RWPE1 (cell line): ENCODE data around the gene OLFM4.

ENCODE experiments used
- CTCF ChIA-PET: fragments of 350-600 bp; sonication (Branson Sonifier 250); formaldehyde crosslinking; extraction: SDS; loops from one replicate; lab custom pipeline; 2021; lab: Yijun Ruan, JAX
- POLR2A ChIA-PET: fragments of 400-600 bp; formaldehyde crosslinking; extraction: SDS; loops from one replicate; lab custom pipeline; 2020; ENCODE audit warnings: antibody characterized with exemption; ENCODE audit not compliant: low non-redundant PET; lab: Yijun Ruan, JAX
- DNase-seq: peaks from one replicate; pipeline ENCODE4 v3.0.0; 2012; ENCODE audit warnings: low spot score
- H3K27ac ChIP-seq: fragments of 450-650 bp; 2 replicates; pipeline ENCODE4 v1.5.1; 2017
- CTCF ChIP-seq: fragments of 450-650 bp; conservative IDR thresholded peaks from 2 replicates; pipeline ENCODE4 v1.5.1; 2017; ENCODE audit warnings: low read depth, mild to moderate bottlenecking

Gene OLFM4

GRCh38 chr13:53090461-53090860, 61.8 kb downstream of the OLFM4 start:
- POLR2A ChIA-PET, result no interaction called here

GRCh38 chr13:53092931-53093330, 64.3 kb downstream of the OLFM4 start:
- CTCF ChIA-PET, result no interaction called here
- no peak overlapping the region for H3K27ac ChIP-seq
- no peak for DNase-seq
- POLR2A ChIA-PET, result no interaction called here
- TF ChIP-seq CTCF, result no peak

More at GRCh38 chr13:53090461-53090860, 61.8 kb downstream of the OLFM4 start:
- no peak for DNase-seq
- H3K27ac ChIP-seq, result no peak overlapping the region
- TF ChIP-seq CTCF, result no peak
- CTCF ChIA-PET, result no interaction called here

- H3K27ac ChIP-seq, result no peak overlapping the region
- DNase-seq, result no peak
- CTCF ChIA-PET, result no interaction called here
- POLR2A ChIA-PET, result no interaction called here
- TF ChIP-seq CTCF, result no peak
Observed at GRCh38 chr13:53098455-53098854, 69.8 kb downstream of the OLFM4 start.

- ChIA-PET CTCF (no interaction called here), POLR2A (no interaction called here)
- TF ChIP-seq CTCF, result no peak
- H3K27ac ChIP-seq, result no peak overlapping the region
- DNase-seq, result no peak
Observed at GRCh38 chr13:53100394-53101063, 71.9 kb downstream of the OLFM4 start.
